NB4 (cell line): ENCODE results near the gene STX16.

Experiments
- POLR2A ChIP-seq: IDR thresholded peaks from 2 replicates; pipeline ENCODE4 v1.6.1; 2011; ENCODE audit warnings: mild to moderate bottlenecking; ENCODE audit not compliant: insufficient read length; ENCODE audit errors: extremely low read depth
- TF ChIP-seq, protein P1 (sequence below): IDR thresholded peaks from one replicate; pipeline ENCODE4 v1.5.1; 2012; ENCODE audit warnings: low read depth, low read length

DNA sequence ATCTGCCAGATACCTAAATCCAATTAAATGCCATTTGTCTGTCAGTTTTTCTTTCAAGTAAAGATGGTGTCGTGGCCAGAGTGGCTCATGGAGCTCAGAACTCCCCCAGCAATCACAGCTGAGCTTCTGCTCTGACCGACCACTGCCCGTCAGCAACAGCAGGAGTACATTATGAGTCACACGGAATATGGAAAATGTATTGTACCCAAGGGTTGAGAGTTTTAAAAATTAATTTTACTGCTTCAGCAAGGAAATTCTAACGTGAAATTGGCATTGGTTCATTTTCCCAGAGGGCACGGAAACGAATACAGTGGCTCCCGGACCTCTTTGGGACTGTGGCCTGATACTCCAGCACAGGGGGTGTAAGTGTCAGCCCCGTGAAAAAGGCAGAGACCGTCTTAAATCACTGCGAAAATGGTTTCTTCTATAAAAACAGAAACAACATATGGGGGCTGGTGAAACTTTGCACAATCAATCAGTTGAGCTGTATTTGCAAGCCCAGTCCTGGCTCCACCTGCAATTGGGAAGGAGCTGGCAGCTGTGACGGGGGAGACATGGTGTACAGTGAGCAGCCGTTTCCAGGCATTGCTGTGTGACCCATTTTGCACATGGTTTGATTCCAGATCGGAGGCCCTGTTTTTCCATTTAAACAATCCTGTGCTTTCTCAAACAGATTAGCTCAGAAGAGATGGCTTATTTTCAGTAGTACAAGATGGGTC is 54.3 kb downstream of the STX16 start:
- TF ChIP-seq, protein P1, sequence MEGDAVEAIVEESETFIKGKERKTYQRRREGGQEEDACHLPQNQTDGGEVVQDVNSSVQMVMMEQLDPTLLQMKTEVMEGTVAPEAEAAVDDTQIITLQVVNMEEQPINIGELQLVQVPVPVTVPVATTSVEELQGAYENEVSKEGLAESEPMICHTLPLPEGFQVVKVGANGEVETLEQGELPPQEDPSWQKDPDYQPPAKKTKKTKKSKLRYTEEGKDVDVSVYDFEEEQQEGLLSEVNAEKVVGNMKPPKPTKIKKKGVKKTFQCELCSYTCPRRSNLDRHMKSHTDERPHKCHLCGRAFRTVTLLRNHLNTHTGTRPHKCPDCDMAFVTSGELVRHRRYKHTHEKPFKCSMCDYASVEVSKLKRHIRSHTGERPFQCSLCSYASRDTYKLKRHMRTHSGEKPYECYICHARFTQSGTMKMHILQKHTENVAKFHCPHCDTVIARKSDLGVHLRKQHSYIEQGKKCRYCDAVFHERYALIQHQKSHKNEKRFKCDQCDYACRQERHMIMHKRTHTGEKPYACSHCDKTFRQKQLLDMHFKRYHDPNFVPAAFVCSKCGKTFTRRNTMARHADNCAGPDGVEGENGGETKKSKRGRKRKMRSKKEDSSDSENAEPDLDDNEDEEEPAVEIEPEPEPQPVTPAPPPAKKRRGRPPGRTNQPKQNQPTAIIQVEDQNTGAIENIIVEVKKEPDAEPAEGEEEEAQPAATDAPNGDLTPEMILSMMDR, result no peak
- no peak for TF ChIP-seq POLR2A
